GM12891 (cell line): Measurements from ENCODE around the gene ELAC2.

Source experiments
- PAX5 ChIP-seq: IDR thresholded peaks from 2 replicates; pipeline ENCODE4 v1.6.1; 2011; ENCODE audit warnings: low read length, moderate library complexity, mild to moderate bottlenecking; ENCODE audit not compliant: insufficient read depth, severe bottlenecking
- POLR2A ChIP-seq: IDR thresholded peaks from 2 replicates; pipeline ENCODE4 v1.6.1; 2011; ENCODE audit warnings: low read depth, low read length, control low read depth
- POLR2AphosphoS5 ChIP-seq: IDR thresholded peaks from 2 replicates; pipeline ENCODE4 v1.6.1; 2011; ENCODE audit warnings: low read depth, low read length, control low read depth
- SPI1 ChIP-seq: IDR thresholded peaks from 2 replicates; pipeline ENCODE4 v1.6.1; 2011; ENCODE audit warnings: low read depth, low read length, control low read depth

GRCh38 chr17:13004336-13004735 lies 13.5 kb downstream of the ELAC2 start:
- TF ChIP-seq SPI1, result no peak
- no peak for TF ChIP-seq POLR2AphosphoS5
- TF ChIP-seq POLR2A, result no peak
- TF ChIP-seq PAX5, result no peak
